ENCODE results near the gene SEPHS2. TPM values are rescaled to one million over a fixed set of nuclear protein-coding genes. Genes with fewer than 3 reads are reported as not detected.

Gene SEPHS2
- total RNA-seq, 4 donors from 2014 or later: 26.5 to 37.6 (median 33.8) TPM

- TF ChIP-seq CTCF (IDR thresholded peaks at IDR 0.05): no peak
- no peak for TF ChIP-seq POLR2AphosphoS5 (IDR thresholded peaks at IDR 0.05)
- no peak for TF ChIP-seq EP300 (IDR thresholded peaks at IDR 0.05)
- no peak for TF ChIP-seq POLR2A (IDR thresholded peaks at IDR 0.05; ENCODE audit: low read depth)
- Histone ChIP-seq H3K4me3 (no peak overlapping the region), H3K27ac (replicated peaks in 1 of 4) (no peak overlapping the region), H3K36me3 (no peaks in the 10 kb centered on the region), H3K27me3 (peaks cover 0 to 47% (median 10%) of the 10 kb centered on the region in 4 donors), H3K9me3 (no peaks in the 10 kb centered on the region), H3K4me1 (peaks cover 0 to 3% (median 0%) of the 10 kb centered on the region in 4 donors)
- DNase-seq (ENCODE audit: extremely low spot score): no peak
- intact Hi-C loops (cut with DNase I): no loop called here
- WGBS: 88% methylated on average over 7 of the region's 7 CpGs
These were observed 29.0 kb upstream of the SEPHS2 start for GRCh38 chr16:30474684-30475083.

- H3K9me3 ChIP-seq: no peaks in the 10 kb centered on the region
- no peaks in the 10 kb centered on the region for H3K36me3 ChIP-seq
- H3K27ac ChIP-seq (replicated peaks in 1 of 4): no peak overlapping the region
- intact Hi-C loops (cut with DNase I): no loop called here
- peak overlapping the region in 1 of 4 donors; percentile 10 for H3K4me3 ChIP-seq
- TF ChIP-seq CTCF (IDR thresholded peaks at IDR 0.05) (no peak), POLR2A (IDR thresholded peaks at IDR 0.05; ENCODE audit: low read depth) (no peak), POLR2AphosphoS5 (IDR thresholded peaks at IDR 0.05) (no peak), EP300 (IDR thresholded peaks at IDR 0.05) (no peak)
- peaks cover 0 to 47% (median 10%) of the 10 kb centered on the region in 4 donors for H3K27me3 ChIP-seq
- 19% methylated on average over 14 of the region's 35 CpGs for WGBS
- peaks cover 0 to 3% (median 0%) of the 10 kb centered on the region in 4 donors for H3K4me1 ChIP-seq
- no peak for DNase-seq (ENCODE audit: extremely low spot score)
These were observed 28.4 kb upstream of the SEPHS2 start for GRCh38 chr16:30474074-30474452.

GRCh38 chr16:30473231-30474073 is 27.8 kb upstream of the SEPHS2 start:
- TF ChIP-seq CTCF (IDR thresholded peaks at IDR 0.05) (no peak), POLR2A (IDR thresholded peaks at IDR 0.05; ENCODE audit: low read depth) (no peak), EP300 (IDR thresholded peaks at IDR 0.05) (no peak), POLR2AphosphoS5 (IDR thresholded peaks at IDR 0.05) (no peak)

GRCh38 chr16:30472328-30472942 is 26.8 kb upstream of the SEPHS2 start, which contains the start of gene ITGAL:
TSS of gene ITGAL (plus strand) at chr16:30472742. CDS start at chr16:30472838, 96 bp downstream.
- no peak within 1 kb of the TSS for H3K27ac ChIP-seq (replicated peaks in 1 of 4)
- no peaks in the 10 kb centered on the region for H3K36me3 ChIP-seq
- DNase-seq (ENCODE audit: extremely low spot score): no peak
- intact Hi-C loops (cut with DNase I): no loop called here
- peaks cover 0 to 47% (median 10%) of the 10 kb centered on the region in 4 donors for H3K27me3 ChIP-seq
- TF ChIP-seq POLR2AphosphoS5 (IDR thresholded peaks at IDR 0.05) (no peak), CTCF (IDR thresholded peaks at IDR 0.05) (no peak), EP300 (IDR thresholded peaks at IDR 0.05) (no peak), POLR2A (IDR thresholded peaks at IDR 0.05; ENCODE audit: low read depth) (no peak)
- no peaks in the 10 kb centered on the region for H3K9me3 ChIP-seq
- H3K4me1 ChIP-seq: peaks cover 0 to 3% (median 0%) of the 10 kb centered on the region in 4 donors
- H3K4me3 ChIP-seq: peak within 1 kb of the TSS in 2 of 4 donors; percentile 10 to 26
- 58% methylated on average over 8 of the region's 8 CpGs for WGBS

More at GRCh38 chr16:30473231-30474073, 27.8 kb upstream of the SEPHS2 start:
- H3K36me3 ChIP-seq: no peaks in the 10 kb centered on the region
- peak overlapping the region in 2 of 4 donors; percentile 10 to 26 for H3K4me3 ChIP-seq
- no peak for DNase-seq (ENCODE audit: extremely low spot score)
- peaks cover 0 to 3% (median 0%) of the 10 kb centered on the region in 4 donors for H3K4me1 ChIP-seq
- H3K27ac ChIP-seq (replicated peaks in 1 of 4): no peak overlapping the region
- H3K9me3 ChIP-seq: no peaks in the 10 kb centered on the region
- peaks cover 0 to 47% (median 10%) of the 10 kb centered on the region in 4 donors for H3K27me3 ChIP-seq
- WGBS: 63% methylated on average over 17 of the region's 19 CpGs
- intact Hi-C loops (cut with DNase I): no loop called here
